Vagina (tissue), 2 donors: Measurements from ENCODE around the gene PRDM16. TPM values are rescaled to one million over a fixed set of nuclear protein-coding genes. Genes with fewer than 3 reads are reported as not detected.

Experiments
- DNase-seq, 2 donors: peaks; one replicate each; pipeline ENCODE4 v3.0.0-alpha.2; 2017; ENCODE audit errors: extremely low spot score in 2 of 2
- H3K27ac ChIP-seq: fragments of 200-600 bp; sonication (generic); one replicate; pipeline ENCODE4 v1.5.1; 2019
- H3K27me3 ChIP-seq: fragments of 200-600 bp; sonication (generic); one replicate; pipeline ENCODE4 v1.5.1; 2019
- H3K36me3 ChIP-seq, 2 donors: fragments of 200-600 bp; sonication (generic); one replicate each; pipeline ENCODE4 v1.5.1; 2017 to 2019
- H3K4me1 ChIP-seq: fragments of 200-600 bp; sonication (generic); one replicate; pipeline ENCODE4 v1.5.1; 2019
- H3K4me3 ChIP-seq, 2 donors: fragments of 200-600 bp; sonication (generic); 1 replicate in 1 of 2; 2 replicates in 1 of 2; pipeline ENCODE4 v1.5.1; 2016 to 2019
- H3K9me3 ChIP-seq: fragments of 200-600 bp; sonication (generic); one replicate; pipeline ENCODE4 v1.5.1; 2019
- POLR2A ChIP-seq, 2 donors: fragments of 450-650 bp; IDR thresholded peaks; one replicate each; pipeline ENCODE4 v1.6.1; 2017; ENCODE audit warnings: antibody characterized with exemption in 2 of 2, mild to moderate bottlenecking in 2 of 2, moderate library complexity in 2 of 2
- POLR2AphosphoS5 ChIP-seq, 2 donors: sonication (generic); formaldehyde crosslinking; IDR thresholded peaks; one replicate each; pipeline ENCODE4 v1.9.0; 2017; ENCODE audit warnings: antibody characterized with exemption in 2 of 2, mild to moderate bottlenecking in 2 of 2, low read depth in 1 of 2; ENCODE audit not compliant: insufficient read depth in 1 of 2
- intact Hi-C: fragments of 100-400 bp; cut with DNase I; formaldehyde crosslinking; loops from one replicate; pipeline ENCODE4 v1.15.1; 2023
- total RNA-seq: library from RNA; depleted of rRNA; stranded (reverse); fragments of >200 nt; gene quantifications from one replicate; pipeline ENCODE4 v1.2.3, GENCODE V29; 2016
- TF ChIP-seq, protein P1 (sequence below), 3 experiments: fragments of 450-650 bp in 2 of 3; fragments of 200-600 bp in 1 of 3; sonication (generic) in 1 of 3; IDR thresholded peaks; one replicate each; pipeline ENCODE4 v1.5.1; 2017 to 2019; ENCODE audit warnings: antibody characterized with exemption in 3 of 3, mild to moderate bottlenecking in 2 of 3, moderate library complexity in 2 of 3

The PRDM16 gene
- total RNA-seq, 1 donor from 2014 or later = 3.9 TPM

DNA sequence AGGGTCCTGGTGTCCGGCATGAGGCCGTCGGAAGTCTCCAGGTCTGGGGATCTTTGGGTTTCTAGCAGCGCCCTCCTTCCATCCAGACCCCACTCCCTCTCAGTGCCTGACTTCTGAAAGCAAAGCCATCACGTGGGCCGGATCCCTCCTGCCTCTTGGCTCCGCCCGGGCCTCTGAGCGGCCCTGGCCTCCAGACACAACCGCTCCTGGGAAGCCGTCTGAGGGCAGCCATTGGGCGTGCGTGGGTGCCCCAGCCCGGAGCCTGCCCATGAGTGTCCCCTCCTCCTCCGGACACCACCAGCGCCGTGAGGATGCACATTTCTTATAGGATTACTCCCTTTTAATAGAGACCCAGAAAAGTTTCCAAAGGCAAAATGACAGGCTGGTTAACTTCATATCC lies 248.5 kb downstream of the PRDM16 start:
- intact Hi-C loops = loop anchor here (10.0 kb wide), 1 partner anchor 243 kb away; no protein-coding TSS in a partner anchor
- no peak overlapping the region for H3K27ac ChIP-seq
- no peak overlapping the region for H3K4me3 ChIP-seq
- no peaks in the 10 kb centered on the region for H3K9me3 ChIP-seq
- no peak for DNase-seq
- TF ChIP-seq POLR2A (IDR thresholded peaks at IDR 0.05) (no peak), POLR2AphosphoS5 (IDR thresholded peaks at IDR 0.05; ENCODE audit: insufficient read depth in 1 of 2, low read depth in 1 of 2) (no peak)
- TF ChIP-seq, protein P1, sequence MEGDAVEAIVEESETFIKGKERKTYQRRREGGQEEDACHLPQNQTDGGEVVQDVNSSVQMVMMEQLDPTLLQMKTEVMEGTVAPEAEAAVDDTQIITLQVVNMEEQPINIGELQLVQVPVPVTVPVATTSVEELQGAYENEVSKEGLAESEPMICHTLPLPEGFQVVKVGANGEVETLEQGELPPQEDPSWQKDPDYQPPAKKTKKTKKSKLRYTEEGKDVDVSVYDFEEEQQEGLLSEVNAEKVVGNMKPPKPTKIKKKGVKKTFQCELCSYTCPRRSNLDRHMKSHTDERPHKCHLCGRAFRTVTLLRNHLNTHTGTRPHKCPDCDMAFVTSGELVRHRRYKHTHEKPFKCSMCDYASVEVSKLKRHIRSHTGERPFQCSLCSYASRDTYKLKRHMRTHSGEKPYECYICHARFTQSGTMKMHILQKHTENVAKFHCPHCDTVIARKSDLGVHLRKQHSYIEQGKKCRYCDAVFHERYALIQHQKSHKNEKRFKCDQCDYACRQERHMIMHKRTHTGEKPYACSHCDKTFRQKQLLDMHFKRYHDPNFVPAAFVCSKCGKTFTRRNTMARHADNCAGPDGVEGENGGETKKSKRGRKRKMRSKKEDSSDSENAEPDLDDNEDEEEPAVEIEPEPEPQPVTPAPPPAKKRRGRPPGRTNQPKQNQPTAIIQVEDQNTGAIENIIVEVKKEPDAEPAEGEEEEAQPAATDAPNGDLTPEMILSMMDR (IDR thresholded peaks at IDR 0.05) = no peak
- peaks cover 32% of the 10 kb centered on the region for H3K4me1 ChIP-seq
- no peaks in the 10 kb centered on the region for H3K27me3 ChIP-seq
- no peaks in the 10 kb centered on the region for H3K36me3 ChIP-seq

DNA sequence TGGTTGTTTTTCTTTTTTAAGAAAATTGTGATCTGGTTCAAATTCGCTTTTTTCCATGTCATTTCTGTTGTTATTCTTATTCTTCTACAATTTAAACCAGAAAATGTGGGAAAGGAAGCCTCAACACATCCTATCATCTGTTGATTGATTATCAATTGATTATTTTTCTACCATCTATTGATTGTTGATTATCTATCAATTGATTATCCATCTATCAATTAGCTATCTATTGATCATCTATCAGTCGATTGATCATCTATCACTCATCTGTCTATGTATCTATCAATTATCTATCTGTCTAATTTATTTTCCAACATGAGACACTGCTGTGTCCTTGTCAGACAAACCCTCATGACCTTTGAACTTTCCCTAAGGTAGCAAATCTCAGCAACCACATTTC lies 249.3 kb downstream of the PRDM16 start:
- intact Hi-C loops = loop anchor here (10.0 kb wide), 1 partner anchor 244 kb away; no protein-coding TSS in a partner anchor
- no peak overlapping the region for H3K4me3 ChIP-seq
- no peaks in the 10 kb centered on the region for H3K9me3 ChIP-seq
- H3K4me1 ChIP-seq = peaks cover 27% of the 10 kb centered on the region
- no peak overlapping the region for H3K27ac ChIP-seq
- no peaks in the 10 kb centered on the region for H3K36me3 ChIP-seq
- TF ChIP-seq POLR2A (IDR thresholded peaks at IDR 0.05) (no peak), POLR2AphosphoS5 (IDR thresholded peaks at IDR 0.05; ENCODE audit: insufficient read depth in 1 of 2, low read depth in 1 of 2) (no peak)
- TF ChIP-seq, protein P1 (IDR thresholded peaks at IDR 0.05) = no peak
- H3K27me3 ChIP-seq = no peaks in the 10 kb centered on the region
- no peak for DNase-seq

DNA sequence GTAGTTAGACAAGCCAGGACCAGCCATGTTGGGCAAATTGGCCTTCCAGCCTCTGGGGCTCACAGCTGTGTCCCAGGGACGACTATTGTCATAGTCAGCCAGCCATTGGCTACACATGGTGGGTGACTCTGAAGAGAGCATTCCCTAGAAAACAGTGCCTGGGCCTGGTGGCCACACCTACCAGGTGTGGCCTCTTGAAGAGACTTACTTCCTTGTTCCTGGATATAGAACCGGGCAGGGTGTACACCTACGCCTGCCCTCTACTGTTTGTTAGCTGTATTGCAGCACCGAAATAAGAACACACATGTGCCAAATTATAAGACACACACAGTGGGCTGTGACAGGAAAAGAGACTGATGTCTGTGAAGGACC lies 250.9 kb downstream of the PRDM16 start:
- Histone ChIP-seq H3K27ac (no peak overlapping the region), H3K4me1 (peaks cover 18% of the 10 kb centered on the region), H3K36me3 (no peaks in the 10 kb centered on the region), H3K27me3 (no peaks in the 10 kb centered on the region), H3K9me3 (no peaks in the 10 kb centered on the region), H3K4me3 (no peak overlapping the region)
- no peak for DNase-seq
- intact Hi-C loops = loop anchor here (10.0 kb wide), 1 partner anchor 245 kb away; no protein-coding TSS in a partner anchor
- TF ChIP-seq POLR2A (IDR thresholded peaks at IDR 0.05) (no peak), POLR2AphosphoS5 (IDR thresholded peaks at IDR 0.05; ENCODE audit: insufficient read depth in 1 of 2, low read depth in 1 of 2) (no peak)
- TF ChIP-seq, protein P1 (IDR thresholded peaks at IDR 0.05) = peak in 1 of 3 experiments; percentile 32

DNA sequence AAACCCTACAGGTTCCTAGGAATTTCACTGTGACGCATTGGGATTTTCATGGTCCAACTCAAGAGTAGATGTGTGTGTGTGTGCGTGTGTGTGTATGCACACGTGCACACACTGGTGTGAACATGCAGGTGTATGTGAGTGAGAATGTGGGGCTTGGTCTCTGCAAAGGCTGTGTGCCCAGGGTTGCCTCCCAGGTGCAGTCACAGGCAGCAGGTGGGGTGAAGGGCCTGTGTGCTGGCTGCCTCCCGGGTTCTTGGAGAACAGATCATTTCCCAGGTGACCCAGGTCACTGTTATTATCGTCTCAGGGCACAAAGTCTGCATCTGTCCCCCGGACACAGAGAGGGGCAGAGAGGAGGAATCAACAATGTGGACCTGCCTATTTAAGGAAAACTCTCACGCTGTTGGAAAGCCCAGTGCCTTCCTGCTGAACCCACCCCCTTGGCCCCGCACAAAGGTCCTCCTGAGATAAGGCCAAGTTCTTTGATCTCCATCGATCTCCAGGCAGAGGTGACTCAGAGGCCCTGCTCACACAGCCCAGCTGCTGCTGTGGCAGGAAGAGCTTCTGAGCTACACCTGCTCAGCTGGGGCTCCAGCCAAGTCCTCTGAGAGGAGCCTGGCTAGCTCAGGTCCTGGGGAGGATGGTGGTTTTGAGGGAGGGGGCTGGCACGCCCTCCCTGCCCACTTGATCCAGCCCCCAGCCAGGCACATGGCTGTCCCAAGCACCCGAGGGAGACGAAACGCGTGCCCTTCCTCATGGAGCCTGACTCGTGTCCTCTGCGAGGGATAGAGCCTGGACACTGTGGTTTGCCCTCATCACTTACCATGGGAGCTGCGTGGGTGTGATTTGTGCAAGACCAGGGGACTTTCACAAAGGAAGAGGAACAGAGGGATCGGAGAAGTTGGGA lies 251.5 kb downstream of the PRDM16 start:
- no peak overlapping the region for H3K27ac ChIP-seq
- DNase-seq = no peak
- intact Hi-C loops = no loop called here
- H3K27me3 ChIP-seq = no peaks in the 10 kb centered on the region
- no peak overlapping the region for H3K4me3 ChIP-seq
- no peaks in the 10 kb centered on the region for H3K36me3 ChIP-seq
- H3K9me3 ChIP-seq = no peaks in the 10 kb centered on the region
- no peak for TF ChIP-seq POLR2A (IDR thresholded peaks at IDR 0.05)
- TF ChIP-seq, protein P1 (IDR thresholded peaks at IDR 0.05) = peak in 1 of 3 experiments; percentile 27
- peaks cover 12% of the 10 kb centered on the region for H3K4me1 ChIP-seq
